ENCODE measurements around the gene BTNL3.
"Not testable (repeated sequence)": the region's sequence is repeated elsewhere in the genome, so short reads cannot be mapped to it uniquely, and the experiment has no call there.

Gene BTNL3

GRCh38 chr5:181008136-181008535 lies 19.5 kb downstream of the BTNL3 start:
- no peak overlapping the region for H3K4me3 ChIP-seq (ENCODE audit: low read depth, low read length)
- no peak for DNase-seq (ENCODE audit: low read depth, low spot score)
- no peak for TF ChIP-seq CTCF (IDR thresholded peaks at IDR 0.05; ENCODE audit: insufficient read depth, low read length, missing control alignments)
- POLR2A ChIA-PET, result no interaction called here
- CTCF ChIA-PET, result no interaction called here

GRCh38 chr5:181010018-181010417 lies 21.4 kb downstream of the BTNL3 start:
- CTCF ChIA-PET; DNase-seq (ENCODE audit: low read depth, low spot score); POLR2A ChIA-PET; H3K4me3 ChIP-seq (ENCODE audit: low read depth, low read length): not testable (repeated sequence)

GRCh38 chr5:181014654-181015053 lies 26.0 kb downstream of the BTNL3 start:
- CTCF ChIA-PET; DNase-seq (ENCODE audit: low read depth, low spot score); H3K4me3 ChIP-seq (ENCODE audit: low read depth, low read length); POLR2A ChIA-PET: not testable (repeated sequence)

- CTCF ChIA-PET; POLR2A ChIA-PET; DNase-seq (ENCODE audit: low read depth, low spot score): not testable (repeated sequence)
Measured at GRCh38 chr5:181017448-181017847, 28.8 kb downstream of the BTNL3 start.

GRCh38 chr5:181020688-181021087 lies 32.0 kb downstream of the BTNL3 start:
- POLR2A ChIA-PET, result no interaction called here
- CTCF ChIA-PET, result no interaction called here
- H3K4me3 ChIP-seq (ENCODE audit: low read depth, low read length), result no peak overlapping the region
- DNase-seq (ENCODE audit: low read depth, low spot score), result no peak
- no peak for TF ChIP-seq CTCF (IDR thresholded peaks at IDR 0.05; ENCODE audit: insufficient read depth, low read length, missing control alignments)

More at GRCh38 chr5:181017448-181017847, 28.8 kb downstream of the BTNL3 start:
- not testable (repeated sequence) for H3K4me3 ChIP-seq (ENCODE audit: low read depth, low read length)

GRCh38 chr5:181024245-181025064 lies 35.8 kb downstream of the BTNL3 start:
- CTCF ChIA-PET, result no interaction called here
- no peak for TF ChIP-seq CTCF (IDR thresholded peaks at IDR 0.05; ENCODE audit: insufficient read depth, low read length, missing control alignments)
- POLR2A ChIA-PET, result no interaction called here
- DNase-seq (ENCODE audit: low read depth, low spot score), result no peak
- no peak overlapping the region for H3K4me3 ChIP-seq (ENCODE audit: low read depth, low read length)

- no peak for DNase-seq (ENCODE audit: low read depth, low spot score)
- CTCF ChIA-PET, result no interaction called here
- TF ChIP-seq CTCF (IDR thresholded peaks at IDR 0.05; ENCODE audit: insufficient read depth, low read length, missing control alignments), result no peak
- POLR2A ChIA-PET, result no interaction called here
- H3K4me3 ChIP-seq (ENCODE audit: low read depth, low read length), result no peak overlapping the region
Measured at GRCh38 chr5:181027452-181028031, 38.9 kb downstream of the BTNL3 start.
